ENCODE measurements around the gene OOSP4A.
"Not testable (repeated sequence)": the region's sequence is repeated elsewhere in the genome, so short reads cannot be mapped to it uniquely, and the experiment has no call there.

The OOSP4A gene

GRCh38 chr11:59965424-59965823, 1.6 kb downstream of the OOSP4A start:
- DNase-seq: no peak
- no peak for TF ChIP-seq CTCF (IDR thresholded peaks at IDR 0.05; ENCODE audit: low read depth, low read length)
- H3K4me3 ChIP-seq (ENCODE audit: low read depth, low read length): no peak overlapping the region
- H3K9me3 ChIP-seq: no peaks in the 10 kb centered on the region
- no peaks in the 10 kb centered on the region for H3K4me1 ChIP-seq
- no peaks in the 10 kb centered on the region for H3K36me3 ChIP-seq
- no peaks in the 10 kb centered on the region for H3K27me3 ChIP-seq

GRCh38 chr11:59966201-59966600, 2.4 kb downstream of the OOSP4A start:
- Histone ChIP-seq H3K36me3 (no peaks in the 10 kb centered on the region), H3K4me3 (ENCODE audit: low read depth, low read length) (no peak overlapping the region), H3K4me1 (no peaks in the 10 kb centered on the region), H3K9me3 (no peaks in the 10 kb centered on the region), H3K27me3 (no peaks in the 10 kb centered on the region)
- DNase-seq: no peak
- TF ChIP-seq CTCF (IDR thresholded peaks at IDR 0.05; ENCODE audit: low read depth, low read length): no peak

- DNase-seq: no peak
- no peaks in the 10 kb centered on the region for H3K4me1 ChIP-seq
- no peak overlapping the region for H3K4me3 ChIP-seq (ENCODE audit: low read depth, low read length)
- TF ChIP-seq CTCF (IDR thresholded peaks at IDR 0.05; ENCODE audit: low read depth, low read length): no peak
- H3K36me3 ChIP-seq: no peaks in the 10 kb centered on the region
- H3K9me3 ChIP-seq: no peaks in the 10 kb centered on the region
- H3K27me3 ChIP-seq: no peaks in the 10 kb centered on the region
These were observed 4.0 kb downstream of the OOSP4A start for GRCh38 chr11:59967677-59968394.

- Histone ChIP-seq H3K27me3 (no peaks in the 10 kb centered on the region), H3K9me3 (no peaks in the 10 kb centered on the region), H3K4me1 (no peaks in the 10 kb centered on the region), H3K36me3 (no peaks in the 10 kb centered on the region), H3K4me3 (ENCODE audit: low read depth, low read length) (no peak overlapping the region)
- TF ChIP-seq CTCF (IDR thresholded peaks at IDR 0.05; ENCODE audit: low read depth, low read length): no peak
- no peak for DNase-seq
These were observed 4.6 kb downstream of the OOSP4A start for GRCh38 chr11:59968395-59968783.

GRCh38 chr11:59973097-59973496, 9.3 kb downstream of the OOSP4A start:
- Histone ChIP-seq H3K9me3 (no peaks in the 10 kb centered on the region), H3K4me1 (no peaks in the 10 kb centered on the region), H3K27me3 (no peaks in the 10 kb centered on the region), H3K4me3 (ENCODE audit: low read depth, low read length) (no peak overlapping the region), H3K36me3 (no peaks in the 10 kb centered on the region)
- TF ChIP-seq CTCF (IDR thresholded peaks at IDR 0.05; ENCODE audit: low read depth, low read length): no peak
- no peak for DNase-seq

- no peaks in the 10 kb centered on the region for H3K36me3 ChIP-seq
- no peaks in the 10 kb centered on the region for H3K4me1 ChIP-seq
- no peak for TF ChIP-seq CTCF (IDR thresholded peaks at IDR 0.05; ENCODE audit: low read depth, low read length)
- H3K27me3 ChIP-seq: no peaks in the 10 kb centered on the region
- no peak overlapping the region for H3K4me3 ChIP-seq (ENCODE audit: low read depth, low read length)
- no peaks in the 10 kb centered on the region for H3K9me3 ChIP-seq
- DNase-seq: no peak
These were observed 17.4 kb downstream of the OOSP4A start for GRCh38 chr11:59981106-59981770.

GRCh38 chr11:59982037-59982436, 18.2 kb downstream of the OOSP4A start:
- H3K4me3 ChIP-seq (ENCODE audit: low read depth, low read length); H3K4me1 ChIP-seq; DNase-seq; H3K36me3 ChIP-seq; H3K27me3 ChIP-seq; H3K9me3 ChIP-seq: not testable (repeated sequence)

All from BE2C (cell line).